GM13976 (cell line): ENCODE measurements around the gene RASGEF1B.

ENCODE experiments used
- DNase-seq: peaks from one replicate; pipeline ENCODE4 v3.0.0; 2012; ENCODE audit warnings: low spot score
- in situ Hi-C: fragments of 300-500 bp; cut with MboI; formaldehyde crosslinking; loops from one replicate; pipeline ENCODE4 v1.12.0; 2022; ENCODE audit warnings: low sequenced_read_pairs, mixed read lengths, inconsistent platforms; ENCODE audit not compliant: unreplicated experiment
- TF ChIP-seq, protein P1 (sequence below): IDR thresholded peaks from 2 replicates; pipeline ENCODE4 v1.5.1; 2012; ENCODE audit warnings: borderline replicate concordance, mild to moderate bottlenecking; ENCODE audit not compliant: insufficient read depth; ENCODE audit errors: extremely low read depth, missing control alignments, control extremely low read depth

Gene RASGEF1B

DNA sequence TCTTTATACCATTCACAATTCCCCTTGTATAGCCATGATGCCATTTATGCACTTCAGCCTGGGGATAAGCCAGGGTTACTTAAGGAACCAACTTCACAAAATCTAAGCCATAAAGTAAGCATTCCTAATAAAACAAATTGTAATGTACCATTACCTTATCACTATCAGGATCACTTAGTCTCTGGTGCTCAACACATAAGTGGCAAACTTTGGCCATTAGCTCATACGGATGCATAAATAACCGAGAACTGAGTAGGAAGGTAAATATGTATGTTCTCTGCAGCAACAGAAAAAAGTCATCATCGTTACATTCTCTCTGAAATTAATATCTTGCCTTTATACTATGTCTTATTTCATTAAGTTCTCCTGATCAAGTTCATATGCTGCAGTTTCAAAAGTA, 14.4 kb downstream of the RASGEF1B start:
- in situ Hi-C loops: no loop called here
- TF ChIP-seq, protein P1, sequence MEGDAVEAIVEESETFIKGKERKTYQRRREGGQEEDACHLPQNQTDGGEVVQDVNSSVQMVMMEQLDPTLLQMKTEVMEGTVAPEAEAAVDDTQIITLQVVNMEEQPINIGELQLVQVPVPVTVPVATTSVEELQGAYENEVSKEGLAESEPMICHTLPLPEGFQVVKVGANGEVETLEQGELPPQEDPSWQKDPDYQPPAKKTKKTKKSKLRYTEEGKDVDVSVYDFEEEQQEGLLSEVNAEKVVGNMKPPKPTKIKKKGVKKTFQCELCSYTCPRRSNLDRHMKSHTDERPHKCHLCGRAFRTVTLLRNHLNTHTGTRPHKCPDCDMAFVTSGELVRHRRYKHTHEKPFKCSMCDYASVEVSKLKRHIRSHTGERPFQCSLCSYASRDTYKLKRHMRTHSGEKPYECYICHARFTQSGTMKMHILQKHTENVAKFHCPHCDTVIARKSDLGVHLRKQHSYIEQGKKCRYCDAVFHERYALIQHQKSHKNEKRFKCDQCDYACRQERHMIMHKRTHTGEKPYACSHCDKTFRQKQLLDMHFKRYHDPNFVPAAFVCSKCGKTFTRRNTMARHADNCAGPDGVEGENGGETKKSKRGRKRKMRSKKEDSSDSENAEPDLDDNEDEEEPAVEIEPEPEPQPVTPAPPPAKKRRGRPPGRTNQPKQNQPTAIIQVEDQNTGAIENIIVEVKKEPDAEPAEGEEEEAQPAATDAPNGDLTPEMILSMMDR: no peak
- no peak for DNase-seq

DNA sequence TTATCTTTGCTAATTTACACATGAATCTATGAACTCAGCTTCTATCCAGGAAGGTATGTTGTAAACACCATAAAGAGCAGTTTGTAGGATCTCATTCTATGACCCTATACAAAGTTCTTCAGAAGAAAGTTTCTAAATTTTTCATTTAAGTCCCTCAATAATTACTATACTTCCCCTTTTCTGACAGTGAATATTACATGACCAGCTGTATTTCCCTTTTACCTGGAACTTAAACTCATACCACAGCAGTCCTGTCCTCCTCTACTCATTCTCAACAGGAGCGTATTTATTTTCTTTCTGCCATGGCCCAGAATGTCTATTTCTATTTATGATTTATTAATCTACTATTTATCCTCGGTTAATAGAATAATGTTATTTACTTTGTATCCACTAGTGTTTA, 15.8 kb downstream of the RASGEF1B start:
- TF ChIP-seq, protein P1: no peak
- in situ Hi-C loops: no loop called here
- DNase-seq: no peak

DNA sequence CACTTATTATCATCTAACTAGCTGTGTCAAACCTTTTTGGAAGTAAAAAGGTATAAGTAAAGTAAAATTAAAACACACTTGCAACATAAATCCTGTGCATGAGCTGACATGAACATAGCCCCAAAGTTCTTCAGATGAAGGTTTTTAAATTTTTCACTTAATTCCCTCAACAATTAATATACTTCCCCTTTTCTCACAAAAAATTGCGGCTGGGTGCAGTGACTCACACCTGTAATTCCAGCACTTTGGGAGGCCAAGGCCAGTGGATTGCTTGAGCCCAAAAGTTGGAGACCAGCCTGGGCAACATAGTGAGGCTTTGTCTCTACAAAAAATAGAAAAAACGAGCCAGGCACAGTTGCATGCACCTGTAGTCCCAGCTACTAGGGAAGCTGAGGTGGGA, 16.8 kb downstream of the RASGEF1B start:
- no peak for DNase-seq
- TF ChIP-seq, protein P1: no peak
- in situ Hi-C loops: no loop called here

DNA sequence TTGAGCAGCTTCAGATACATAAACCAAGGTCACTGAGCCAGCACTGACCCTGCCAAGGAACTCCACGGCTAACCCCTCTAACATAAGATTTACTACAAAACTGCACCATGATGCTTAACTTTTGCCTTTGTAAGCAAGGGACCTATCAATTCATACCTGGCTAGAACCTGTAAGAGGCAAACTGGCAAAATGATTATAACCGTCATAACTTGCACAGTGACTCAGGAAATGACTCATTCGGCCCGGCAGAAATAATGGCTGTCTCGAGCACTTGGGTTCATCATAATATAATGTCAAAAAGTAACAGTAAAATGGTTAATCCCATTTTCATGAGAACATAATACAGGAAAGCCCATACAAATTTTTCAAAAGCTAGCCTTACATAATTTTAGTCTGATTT, 17.2 kb downstream of the RASGEF1B start:
- in situ Hi-C loops: no loop called here
- TF ChIP-seq, protein P1: no peak
- DNase-seq: no peak

DNA sequence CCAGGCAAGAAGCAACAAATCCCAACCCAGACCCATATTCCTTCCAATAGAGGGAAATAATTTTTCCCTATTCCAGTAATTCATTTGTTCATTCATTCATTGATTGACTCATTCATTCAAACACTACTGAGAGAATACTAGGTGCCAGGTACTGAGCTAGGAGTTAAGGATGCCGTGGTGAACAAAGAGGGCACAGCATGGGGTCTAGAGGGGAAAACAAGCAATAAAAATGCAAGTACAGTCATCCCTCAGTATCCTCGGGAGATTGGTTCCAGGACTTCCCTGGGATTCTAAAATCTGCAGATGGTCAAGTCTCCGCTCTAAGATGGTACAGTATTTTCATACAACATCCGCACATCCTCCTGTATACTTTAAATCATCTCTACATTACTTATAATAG, 18.7 kb downstream of the RASGEF1B start:
- in situ Hi-C loops: no loop called here
- no peak for DNase-seq
- TF ChIP-seq, protein P1: no peak

DNA sequence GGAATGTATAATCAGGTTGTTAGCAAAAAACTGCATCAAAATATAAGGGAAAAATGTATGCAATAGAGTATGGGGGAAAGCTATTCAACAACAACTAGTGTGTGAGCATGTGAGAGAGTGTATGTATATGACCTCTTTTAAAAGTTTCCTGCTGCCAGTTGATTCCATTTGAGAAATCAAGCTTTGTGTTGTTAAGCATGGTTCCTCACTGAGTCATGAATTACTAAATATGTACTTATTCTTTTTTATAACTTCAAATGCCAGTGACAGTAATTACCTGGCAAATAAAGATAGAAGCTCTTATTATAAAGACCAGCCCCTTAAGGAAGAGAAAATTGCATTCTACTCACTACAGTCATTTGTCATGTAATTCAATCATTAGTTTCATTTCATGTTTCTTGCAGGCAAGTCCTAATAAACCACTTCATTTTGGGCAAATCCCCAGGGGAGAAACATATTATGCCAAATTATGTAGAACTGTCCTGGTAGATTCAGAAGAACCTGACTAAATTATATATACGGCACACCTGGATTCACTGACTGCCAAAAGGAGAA, 19.2 kb downstream of the RASGEF1B start:
- in situ Hi-C loops: no loop called here
- TF ChIP-seq, protein P1: no peak
- no peak for DNase-seq

DNA sequence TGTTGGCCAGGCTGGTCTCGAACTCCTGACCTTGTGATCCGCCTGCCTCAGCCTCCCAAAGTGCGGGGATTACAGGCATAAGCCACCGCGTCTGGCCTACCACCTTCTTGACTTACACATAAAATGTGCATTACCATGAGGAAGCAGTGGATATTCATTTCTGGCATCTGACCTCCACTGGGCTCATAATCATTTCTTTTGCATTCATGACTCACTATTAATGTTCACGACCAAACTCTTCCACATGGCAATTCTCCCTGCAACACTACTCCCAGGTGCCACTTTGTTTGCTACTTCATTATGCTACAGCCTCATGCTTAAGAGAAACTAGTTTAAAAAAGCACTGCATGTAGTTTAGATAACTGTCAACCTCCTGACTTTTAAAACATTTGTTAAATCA, 22.7 kb downstream of the RASGEF1B start:
- DNase-seq: no peak
- TF ChIP-seq, protein P1: no peak
- in situ Hi-C loops: no loop called here
